Measurements from ENCODE around the gene MRPL11.

The MRPL11 gene

GRCh38 chr11:66408488-66409214 lies 30.0 kb downstream of the MRPL11 start:
- no peak overlapping the region for H3K27ac ChIP-seq
- no peaks in the 10 kb centered on the region for H3K4me1 ChIP-seq (ENCODE audit: low read depth, poor library complexity, severe bottlenecking)
- H3K4me2 ChIP-seq: peak overlapping the region; percentile 78
- H3K27me3 ChIP-seq (ENCODE audit: insufficient read depth, low read depth): peaks cover 85% of the 10 kb centered on the region
- H2AFZ ChIP-seq (ENCODE audit: low read depth): peak overlapping the region; percentile 62; the same call in 1 of the 2 replicates
- H3K4me3 ChIP-seq (IDR thresholded peaks at IDR 0.05; ENCODE audit: insufficient read depth, low read depth, low read length): no peak overlapping the region
- H4K20me1 ChIP-seq (ENCODE audit: insufficient read depth): no peaks in the 10 kb centered on the region
- TF ChIP-seq CTCF (conservative IDR thresholded peaks at IDR 0.05; ENCODE audit: low read depth, low read length): peak; percentile 97
- H3K9ac ChIP-seq: no peak overlapping the region
- no peaks in the 10 kb centered on the region for H3K36me3 ChIP-seq (ENCODE audit: insufficient read depth)
- H3K79me2 ChIP-seq (ENCODE audit: insufficient read depth, low read depth): no peaks in the 10 kb centered on the region

- no peak for TF ChIP-seq CTCF (conservative IDR thresholded peaks at IDR 0.05; ENCODE audit: low read depth, low read length)
- no peak overlapping the region for H3K27ac ChIP-seq
- H3K27me3 ChIP-seq (ENCODE audit: insufficient read depth, low read depth): peaks cover 87% of the 10 kb centered on the region
- no peaks in the 10 kb centered on the region for H4K20me1 ChIP-seq (ENCODE audit: insufficient read depth)
- H3K9ac ChIP-seq: no peak overlapping the region
- H3K4me2 ChIP-seq: no peak overlapping the region
- H3K36me3 ChIP-seq (ENCODE audit: insufficient read depth): no peaks in the 10 kb centered on the region
- no peaks in the 10 kb centered on the region for H3K79me2 ChIP-seq (ENCODE audit: insufficient read depth, low read depth)
- no peak overlapping the region for H2AFZ ChIP-seq (ENCODE audit: low read depth)
- no peaks in the 10 kb centered on the region for H3K4me1 ChIP-seq (ENCODE audit: low read depth, poor library complexity, severe bottlenecking)
- no peak overlapping the region for H3K4me3 ChIP-seq (IDR thresholded peaks at IDR 0.05; ENCODE audit: insufficient read depth, low read depth, low read length)
Observed at GRCh38 chr11:66407651-66408050, 31.0 kb downstream of the MRPL11 start.

- no peaks in the 10 kb centered on the region for H3K36me3 ChIP-seq (ENCODE audit: insufficient read depth)
- peaks cover 22% of the 10 kb centered on the region; the same call in 1 of the 2 replicates for H3K27me3 ChIP-seq (ENCODE audit: insufficient read depth, low read depth)
- H3K9ac ChIP-seq: no peak overlapping the region
- no peak overlapping the region for H3K4me3 ChIP-seq (IDR thresholded peaks at IDR 0.05; ENCODE audit: insufficient read depth, low read depth, low read length)
- TF ChIP-seq CTCF (conservative IDR thresholded peaks at IDR 0.05; ENCODE audit: low read depth, low read length): no peak
- no peaks in the 10 kb centered on the region for H3K79me2 ChIP-seq (ENCODE audit: insufficient read depth, low read depth)
- H2AFZ ChIP-seq (ENCODE audit: low read depth): no peak overlapping the region
- H3K4me1 ChIP-seq (ENCODE audit: low read depth, poor library complexity, severe bottlenecking): no peaks in the 10 kb centered on the region
- no peaks in the 10 kb centered on the region for H4K20me1 ChIP-seq (ENCODE audit: insufficient read depth)
- no peak overlapping the region for H3K27ac ChIP-seq
- H3K4me2 ChIP-seq: no peak overlapping the region
Observed at GRCh38 chr11:66393954-66394353, 44.7 kb downstream of the MRPL11 start.

- H3K4me3 ChIP-seq (IDR thresholded peaks at IDR 0.05; ENCODE audit: insufficient read depth, low read depth, low read length): no peak overlapping the region
- H4K20me1 ChIP-seq (ENCODE audit: insufficient read depth): no peaks in the 10 kb centered on the region
- no peaks in the 10 kb centered on the region for H3K79me2 ChIP-seq (ENCODE audit: insufficient read depth, low read depth)
- H3K9ac ChIP-seq: no peak overlapping the region
- no peak overlapping the region for H3K4me2 ChIP-seq
- no peak for TF ChIP-seq CTCF (conservative IDR thresholded peaks at IDR 0.05; ENCODE audit: low read depth, low read length)
- H3K27me3 ChIP-seq (ENCODE audit: insufficient read depth, low read depth): peaks cover 32% of the 10 kb centered on the region; the same call in 1 of the 2 replicates
- H2AFZ ChIP-seq (ENCODE audit: low read depth): no peak overlapping the region
- H3K36me3 ChIP-seq (ENCODE audit: insufficient read depth): no peaks in the 10 kb centered on the region
- no peak overlapping the region for H3K27ac ChIP-seq
- H3K4me1 ChIP-seq (ENCODE audit: low read depth, poor library complexity, severe bottlenecking): peaks cover 4% of the 10 kb centered on the region
Observed at GRCh38 chr11:66391322-66391721, 47.3 kb downstream of the MRPL11 start.
